Endothelial cell of umbilical vein (primary cell): ENCODE measurements around the gene TTYH2. TPM values are rescaled to one million over a fixed set of nuclear protein-coding genes. Genes with fewer than 3 reads are reported as not detected.

Experiments used
- BruUV-seq: library from RNA; stranded (reverse); fragments of 400-500 nt; replicated peaks from 2 replicates; lab custom pipeline; 2021; lab: Mats Ljungman, UMichigan
- CTCF ChIA-PET: fragments of 300-600, 350-600 bp; sonication (Branson Sonifier 250); formaldehyde crosslinking; loops from one replicate; lab custom pipeline; 2021; ENCODE audit warnings: antibody characterized with exemption, inconsistent platforms; lab: Charles Lee
- POLR2A ChIA-PET: fragments of 300-600, 350-600 bp; sonication (Branson Sonifier 250); formaldehyde crosslinking; loops from one replicate; lab custom pipeline; 2021; ENCODE audit warnings: antibody characterized with exemption, inconsistent platforms; lab: Charles Lee
- DNase-seq: peaks from one replicate; pipeline ENCODE4 v3.0.0-alpha.2; 2011; ENCODE audit warnings: low read depth, low spot score
- FAIRE-seq: peaks from 2 replicates; lab custom pipeline; 2011; peaks lifted over from hg19 to GRCh38; lab: Jason Lieb, UNC
- H2AFZ ChIP-seq: 2 replicates; pipeline ENCODE4 v1.6.0; 2012; ENCODE audit warnings: low read depth, low read length, control low read depth, inconsistent platforms
- H3K27ac ChIP-seq: 2 replicates; pipeline ENCODE4 v1.5.1; 2011; ENCODE audit warnings: low read depth, mild to moderate bottlenecking, control low read depth, low read length, moderate library complexity; ENCODE audit not compliant: insufficient read depth
- H3K27me3 ChIP-seq, 2 experiments: 2 replicates each; pipeline versions ENCODE4 v1.6.0 to v1.6.1; 2011; ENCODE audit warnings: low read length in 2 of 2, mixed read lengths in 1 of 2; ENCODE audit not compliant: control insufficient read depth in 2 of 2, insufficient read depth in 2 of 2
- H3K36me3 ChIP-seq, 2 experiments: 2 replicates in 1 of 2; 3 replicates in 1 of 2; pipeline ENCODE4 v1.5.1; 2011; ENCODE audit warnings: low read length in 2 of 2, mild to moderate bottlenecking in 1 of 2, moderate library complexity in 1 of 2; ENCODE audit not compliant: control insufficient read depth in 2 of 2, insufficient read depth in 2 of 2; ENCODE audit errors: extremely low read depth in 1 of 2
- H3K4me1 ChIP-seq: 3 replicates; pipeline ENCODE4 v1.5.1; 2011; ENCODE audit warnings: mild to moderate bottlenecking, low read length; ENCODE audit not compliant: control insufficient read depth, insufficient read depth; ENCODE audit errors: extremely low read depth
- H3K4me2 ChIP-seq: 2 replicates; pipeline ENCODE4 v1.6.1; 2011; ENCODE audit warnings: low read length, control low read depth, mixed read lengths; ENCODE audit not compliant: insufficient read depth
- H3K4me3 ChIP-seq, 3 experiments: fragments of 200-600 bp in 1 of 3; sonication (generic), shearing (Covaris generic) in 1 of 3; replicated peaks in 1 of 3; 2 replicates each; pipeline ENCODE4 v1.5.1; 2011 to 2016; ENCODE audit warnings: control low read depth in 3 of 3, low read length in 3 of 3, mild to moderate bottlenecking in 2 of 3, inconsistent platforms in 1 of 3, low read depth in 1 of 3, moderate library complexity in 1 of 3; ENCODE audit not compliant: insufficient read depth in 1 of 3
- H3K79me2 ChIP-seq: 2 replicates; pipeline ENCODE4 v1.6.0; 2012; ENCODE audit warnings: low read length, inconsistent platforms; ENCODE audit not compliant: control insufficient read depth, insufficient read depth
- H3K9ac ChIP-seq: replicated peaks from 2 replicates; pipeline ENCODE3; 2011; ENCODE audit warnings: low read length, control low read depth; ENCODE audit not compliant: insufficient read depth; ENCODE audit errors: extremely low read depth
- H3K9me1 ChIP-seq: replicated peaks from 3 replicates; pipeline ENCODE4 v1.6.0; 2011; ENCODE audit warnings: mild to moderate bottlenecking, low read length; ENCODE audit not compliant: control insufficient read depth, insufficient read depth; ENCODE audit errors: extremely low read depth
- H3K9me3 ChIP-seq: replicated peaks from 2 replicates; pipeline ENCODE4 v1.5.1; 2012; ENCODE audit warnings: low read length, inconsistent platforms; ENCODE audit not compliant: control insufficient read depth, insufficient read depth
- H4K20me1 ChIP-seq: replicated peaks from 2 replicates; pipeline ENCODE3; 2011; ENCODE audit warnings: mild to moderate bottlenecking, low read length; ENCODE audit not compliant: control insufficient read depth, insufficient read depth; ENCODE audit errors: extremely low read depth
- EZH2 ChIP-seq: IDR thresholded peaks from 2 replicates; pipeline ENCODE4 v1.6.1; 2012; ENCODE audit warnings: borderline replicate concordance, low read depth, mild to moderate bottlenecking, moderate library complexity, low read length, inconsistent platforms; ENCODE audit not compliant: severe bottlenecking
- FOS ChIP-seq: IDR thresholded peaks from 2 replicates; pipeline ENCODE4 v1.6.1; 2011; ENCODE audit warnings: mild to moderate bottlenecking, low read length, moderate library complexity, borderline replicate concordance; ENCODE audit not compliant: insufficient read depth
- GATA2 ChIP-seq: IDR thresholded peaks from 2 replicates; pipeline ENCODE4 v1.7.0; 2011; ENCODE audit warnings: low read depth, mild to moderate bottlenecking, moderate library complexity, mixed read lengths, low read length; ENCODE audit not compliant: insufficient read length, insufficient read depth
- JUN ChIP-seq: IDR thresholded peaks from 2 replicates; pipeline ENCODE4 v1.6.1; 2011; ENCODE audit warnings: borderline replicate concordance, low read depth; ENCODE audit not compliant: insufficient read length, insufficient read depth
- MAX ChIP-seq: IDR thresholded peaks from 2 replicates; pipeline ENCODE4 v1.6.1; 2011; ENCODE audit not compliant: insufficient read depth, insufficient read length
- MYC ChIP-seq: IDR thresholded peaks from one replicate; pipeline ENCODE4 v1.6.1; 2011; ENCODE audit warnings: mild to moderate bottlenecking, low read depth, low read length
- POLR2A ChIP-seq: IDR thresholded peaks from 2 replicates; pipeline ENCODE4 v1.6.1; 2012; ENCODE audit warnings: low read depth, mild to moderate bottlenecking, control low read depth, low read length
- POLR2AphosphoS5 ChIP-seq: IDR thresholded peaks from 2 replicates; pipeline ENCODE4 v1.6.1; 2012; ENCODE audit warnings: low read depth, mild to moderate bottlenecking, control low read depth, low read length, moderate library complexity; ENCODE audit not compliant: insufficient read depth
- dilution Hi-C: fragments of 300-500 bp; cut with MboI; formaldehyde crosslinking; loops from one replicate; pipeline ENCODE4 v1.15.0; 2019; ENCODE audit warnings: low sequenced_read_pairs; ENCODE audit not compliant: extremely low pct_ligation_motif_present
- intact Hi-C: fragments of 100-400 bp; cut with micrococcal nuclease; formaldehyde crosslinking; loops from one replicate; pipeline ENCODE4 v1.10.0; 2022
- polyA plus RNA-seq, 4 experiments: library from polyadenylated mRNA; depleted of rRNA in 3 of 4; stranded (reverse) in 3 of 4; unstranded in 1 of 4; fragments of >200 nt; gene quantifications; 2 replicates each; pipeline versions ENCODE4 v1.2.1 to v1.2.3, GENCODE V29; 2011 to 2012; ENCODE audit warnings: missing spikeins in 1 of 4
- total RNA-seq: library from RNA; stranded (reverse); gene quantifications from 2 replicates; pipeline ENCODE4 v1.2.3, GENCODE V29; 2021
- TF ChIP-seq, protein P1 (sequence below), 2 donors: IDR thresholded peaks; 1 replicate in 1 of 2; 2 replicates in 1 of 2; pipeline ENCODE4 v1.5.1; 2011; ENCODE audit warnings: low read length in 2 of 2, mild to moderate bottlenecking in 2 of 2, moderate library complexity in 2 of 2, control low read depth in 1 of 2, inconsistent platforms in 1 of 2, low read depth in 1 of 2; ENCODE audit not compliant: insufficient read depth in 1 of 2; ENCODE audit errors: extremely low read depth in 1 of 2

TTYH2 gene
- total and polyA plus RNA-seq, 2 donors (not counting 3 experiments of a cell fraction or from before 2014, with no cell fraction given): 0.75 to 2.0 TPM

GRCh38 chr17:74249590-74250270, 36.4 kb downstream of the TTYH2 start:
- TF ChIP-seq FOS (no peak), POLR2AphosphoS5 (no peak), MAX (no peak), POLR2A (no peak), MYC (no peak), JUN (no peak), GATA2 (no peak), EZH2 (no peak)
- TF ChIP-seq, protein P1, sequence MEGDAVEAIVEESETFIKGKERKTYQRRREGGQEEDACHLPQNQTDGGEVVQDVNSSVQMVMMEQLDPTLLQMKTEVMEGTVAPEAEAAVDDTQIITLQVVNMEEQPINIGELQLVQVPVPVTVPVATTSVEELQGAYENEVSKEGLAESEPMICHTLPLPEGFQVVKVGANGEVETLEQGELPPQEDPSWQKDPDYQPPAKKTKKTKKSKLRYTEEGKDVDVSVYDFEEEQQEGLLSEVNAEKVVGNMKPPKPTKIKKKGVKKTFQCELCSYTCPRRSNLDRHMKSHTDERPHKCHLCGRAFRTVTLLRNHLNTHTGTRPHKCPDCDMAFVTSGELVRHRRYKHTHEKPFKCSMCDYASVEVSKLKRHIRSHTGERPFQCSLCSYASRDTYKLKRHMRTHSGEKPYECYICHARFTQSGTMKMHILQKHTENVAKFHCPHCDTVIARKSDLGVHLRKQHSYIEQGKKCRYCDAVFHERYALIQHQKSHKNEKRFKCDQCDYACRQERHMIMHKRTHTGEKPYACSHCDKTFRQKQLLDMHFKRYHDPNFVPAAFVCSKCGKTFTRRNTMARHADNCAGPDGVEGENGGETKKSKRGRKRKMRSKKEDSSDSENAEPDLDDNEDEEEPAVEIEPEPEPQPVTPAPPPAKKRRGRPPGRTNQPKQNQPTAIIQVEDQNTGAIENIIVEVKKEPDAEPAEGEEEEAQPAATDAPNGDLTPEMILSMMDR (IDR thresholded peaks at IDR 0.05; ENCODE audit: extremely low read depth in 1 of 2, insufficient read depth in 1 of 2, low read depth in 1 of 2, low read length in 2 of 2): no peak
- no peaks in the 10 kb centered on the region for H4K20me1 ChIP-seq
- H3K79me2 ChIP-seq: no peaks in the 10 kb centered on the region
- H3K27me3 ChIP-seq: no peaks in the 10 kb centered on the region
- no peaks in the 10 kb centered on the region for H3K9me1 ChIP-seq
- no peak overlapping the region for H3K4me3 ChIP-seq
- H3K9ac ChIP-seq: no peak overlapping the region
- ChIA-PET CTCF (no interaction called here), POLR2A (no interaction called here)
- no peaks in the 10 kb centered on the region for H3K9me3 ChIP-seq
- H3K4me2 ChIP-seq: no peak overlapping the region
- H3K36me3 ChIP-seq: no peaks in the 10 kb centered on the region
- H2AFZ ChIP-seq: no peak overlapping the region
- no peaks in the 10 kb centered on the region for H3K4me1 ChIP-seq
- FAIRE-seq (no peak), DNase-seq (no peak)
- no TSS peak for BruUV-seq
- dilution Hi-C loops: no loop called here
- intact Hi-C loops: no loop called here
- no peak overlapping the region for H3K27ac ChIP-seq
